GM11168 (cell line): ENCODE data around the gene SLC4A8.

Source experiments
- in situ Hi-C: fragments of 300-500 bp; cut with MboI; formaldehyde crosslinking; loops from one replicate; pipeline ENCODE4 v1.12.0; 2022; ENCODE audit warnings: low sequenced_read_pairs; ENCODE audit not compliant: unreplicated experiment

Gene SLC4A8

GRCh38 chr12:51548241-51548640, 123.6 kb downstream of the SLC4A8 start:
- in situ Hi-C loops, result no loop called here

GRCh38 chr12:51549637-51550036, 125.0 kb downstream of the SLC4A8 start:
- in situ Hi-C loops, result no loop called here
